Natural killer cell (primary cell): Measurements from ENCODE around the gene PTPRM. TPM values are rescaled to one million over a fixed set of nuclear protein-coding genes. Genes with fewer than 3 reads are reported as not detected.

ENCODE experiments used
- ATAC-seq, 3 donors: fragments of 150-1000 bp in 2 of 3; fragments of 200-7000 bp in 1 of 3; cut with Tn5 transposase; 1 replicate in 1 of 3; 2 replicates in 2 of 3; pipeline ENCODE4 v1.10.0; 2021; ENCODE audit warnings: mild to moderate bottlenecking in 2 of 3, moderate library complexity in 2 of 3
- DNase-seq, 2 donors: peaks; one replicate each; pipeline versions ENCODE4 v3.0.0 to v3.0.0-alpha.2; 2013 to 2021; ENCODE audit warnings: mixed read lengths in 1 of 2
- H3K27ac ChIP-seq: one replicate; pipeline ENCODE4 v1.5.1; 2013; ENCODE audit warnings: mild to moderate bottlenecking, low read length
- H3K27me3 ChIP-seq: one replicate; pipeline ENCODE4 v1.6.1; 2013; ENCODE audit warnings: low read length; ENCODE audit not compliant: control insufficient read depth, insufficient read depth
- H3K36me3 ChIP-seq: one replicate; pipeline ENCODE4 v1.6.1; 2013; ENCODE audit warnings: low read length; ENCODE audit not compliant: control insufficient read depth, insufficient read depth
- H3K4me1 ChIP-seq: one replicate; pipeline ENCODE4 v1.6.1; 2013; ENCODE audit warnings: low read length; ENCODE audit not compliant: control insufficient read depth, insufficient read depth
- H3K4me3 ChIP-seq: one replicate; pipeline ENCODE4 v1.5.1; 2013; ENCODE audit warnings: low read length
- H3K9me3 ChIP-seq: one replicate; pipeline ENCODE4 v1.6.1; 2013; ENCODE audit warnings: low read length; ENCODE audit not compliant: control insufficient read depth, insufficient read depth
- H3K27ac Mint-ChIP-seq, 2 donors: one replicate each; pipeline ENCODE4 v1.8.0; 2022; ENCODE audit warnings: mild to moderate bottlenecking in 2 of 2, mixed read lengths in 2 of 2, moderate library complexity in 1 of 2
- H3K27me3 Mint-ChIP-seq, 2 donors: one replicate each; pipeline ENCODE4 v1.8.0; 2022; ENCODE audit warnings: low read depth in 2 of 2, mixed read lengths in 2 of 2
- H3K36me3 Mint-ChIP-seq: one replicate; pipeline ENCODE4 v1.8.0; 2022; ENCODE audit warnings: mixed read lengths
- H3K4me1 Mint-ChIP-seq, 2 donors: one replicate each; pipeline ENCODE4 v1.8.0; 2022; ENCODE audit warnings: mixed read lengths in 2 of 2
- H3K4me3 Mint-ChIP-seq: one replicate; pipeline ENCODE4 v1.8.0; 2022; ENCODE audit warnings: mild to moderate bottlenecking, moderate library complexity, mixed read lengths
- H3K9me3 Mint-ChIP-seq, 2 donors: one replicate each; pipeline ENCODE4 v1.8.0; 2022; ENCODE audit warnings: mixed read lengths in 2 of 2
- CTCF ChIP-seq: fragments of 200-600 bp; IDR thresholded peaks from one replicate; pipeline ENCODE4 v1.8.0; 2022; ENCODE audit warnings: antibody characterized with exemption
- WGBS: methylation state at CpG from one replicate; pipeline ENCODE4 v1.1.7; 2013; ENCODE audit warnings: missing lambda C conversion rate; ENCODE audit not compliant: insufficient coverage; 5-methylcytosine and 5-hydroxymethylcytosine counted together
- intact Hi-C: fragments of 100-400 bp; cut with micrococcal nuclease; formaldehyde crosslinking; loops from one replicate; pipeline ENCODE4 v1.14.2; 2022
- total RNA-seq, 4 donors: library from RNA; stranded (reverse); fragments of 120-200 nt in 1 of 4; gene quantifications; one replicate each; pipeline versions ENCODE4 v1.2.3 to v1.2.4, GENCODE V29; 2013 to 2022

The PTPRM gene
- total RNA-seq, 3 donors from 2014 or later (not counting 1 experiment from before 2014, with no cell fraction given): 5.0 to 13.2 (median 12.1) TPM

- Mint-ChIP-seq H3K4me1 (peaks cover 0 to 5% of the 10 kb centered on the region in 2 donors), H3K4me3 (no peak overlapping the region), H3K36me3 (no peaks in the 10 kb centered on the region), H3K27me3 (no peaks in the 10 kb centered on the region), H3K27ac (no peak overlapping the region), H3K9me3 (peaks cover 0 to 4% of the 10 kb centered on the region in 2 donors)
- DNase-seq (no peak), ATAC-seq (no peak)
- no peaks in the 10 kb centered on the region for H3K36me3 ChIP-seq
- H3K4me3 ChIP-seq: no peak overlapping the region
- no peak for TF ChIP-seq CTCF
- WGBS: 91% methylated on average over 4 of the region's 4 CpGs
- no peaks in the 10 kb centered on the region for H3K4me1 ChIP-seq
- H3K9me3 ChIP-seq: no peaks in the 10 kb centered on the region
- H3K27ac ChIP-seq: no peak overlapping the region
- intact Hi-C loops: no loop called here
- no peaks in the 10 kb centered on the region for H3K27me3 ChIP-seq
These were observed 99.2 kb downstream of the PTPRM start for GRCh38 chr18:7666195-7666776.

- TF ChIP-seq CTCF: no peak
These were observed 101.3 kb downstream of the PTPRM start for GRCh38 chr18:7668392-7668791.

GRCh38 chr18:7669361-7669760 is 102.2 kb downstream of the PTPRM start:
- no peak overlapping the region for H3K27ac Mint-ChIP-seq
- Histone ChIP-seq H3K27ac (no peak overlapping the region), H3K36me3 (no peaks in the 10 kb centered on the region), H3K4me1 (no peaks in the 10 kb centered on the region), H3K9me3 (no peaks in the 10 kb centered on the region), H3K27me3 (no peaks in the 10 kb centered on the region), H3K4me3 (no peak overlapping the region)
- DNase-seq (no peak), ATAC-seq (no peak)
- TF ChIP-seq CTCF: no peak
- H3K9me3 Mint-ChIP-seq: peaks cover 4 to 6% of the 10 kb centered on the region in 2 donors
- H3K36me3 Mint-ChIP-seq: no peaks in the 10 kb centered on the region
- H3K27me3 Mint-ChIP-seq: no peaks in the 10 kb centered on the region
- WGBS: 92% methylated on average over 3 of the region's 3 CpGs
- intact Hi-C loops: no loop called here
- peaks cover 0 to 5% of the 10 kb centered on the region in 2 donors for H3K4me1 Mint-ChIP-seq
- H3K4me3 Mint-ChIP-seq: no peak overlapping the region

More at GRCh38 chr18:7668392-7668791, 101.3 kb downstream of the PTPRM start:
- DNase-seq: no peak
- Mint-ChIP-seq H3K27ac (no peak overlapping the region), H3K4me3 (no peak overlapping the region), H3K27me3 (no peaks in the 10 kb centered on the region), H3K4me1 (peaks cover 0 to 5% of the 10 kb centered on the region in 2 donors), H3K9me3 (peaks cover 4 to 6% of the 10 kb centered on the region in 2 donors), H3K36me3 (no peaks in the 10 kb centered on the region)
- no peaks in the 10 kb centered on the region for H3K27me3 ChIP-seq
- intact Hi-C loops: no loop called here
- no peaks in the 10 kb centered on the region for H3K4me1 ChIP-seq
- no peaks in the 10 kb centered on the region for H3K36me3 ChIP-seq
- ATAC-seq: no peak
- no peak overlapping the region for H3K27ac ChIP-seq
- no peak overlapping the region for H3K4me3 ChIP-seq
- no peaks in the 10 kb centered on the region for H3K9me3 ChIP-seq
- 78% methylated on average over 3 of the region's 3 CpGs for WGBS

GRCh38 chr18:7671105-7671504 is 104.0 kb downstream of the PTPRM start:
- Mint-ChIP-seq H3K27ac (no peak overlapping the region), H3K4me3 (no peak overlapping the region), H3K36me3 (no peaks in the 10 kb centered on the region), H3K9me3 (peaks cover 4 to 6% of the 10 kb centered on the region in 2 donors), H3K4me1 (peaks cover 0 to 5% of the 10 kb centered on the region in 2 donors), H3K27me3 (no peaks in the 10 kb centered on the region)
- 89% methylated on average over 1 of the region's 2 CpGs for WGBS
- Histone ChIP-seq H3K27ac (no peak overlapping the region), H3K9me3 (no peaks in the 10 kb centered on the region), H3K4me3 (no peak overlapping the region), H3K4me1 (no peaks in the 10 kb centered on the region), H3K36me3 (no peaks in the 10 kb centered on the region), H3K27me3 (no peaks in the 10 kb centered on the region)
- DNase-seq (no peak), ATAC-seq (no peak)
- no peak for TF ChIP-seq CTCF
- intact Hi-C loops: no loop called here
